ENCODE results near the gene HSD11B2.

Gene HSD11B2

DNA sequence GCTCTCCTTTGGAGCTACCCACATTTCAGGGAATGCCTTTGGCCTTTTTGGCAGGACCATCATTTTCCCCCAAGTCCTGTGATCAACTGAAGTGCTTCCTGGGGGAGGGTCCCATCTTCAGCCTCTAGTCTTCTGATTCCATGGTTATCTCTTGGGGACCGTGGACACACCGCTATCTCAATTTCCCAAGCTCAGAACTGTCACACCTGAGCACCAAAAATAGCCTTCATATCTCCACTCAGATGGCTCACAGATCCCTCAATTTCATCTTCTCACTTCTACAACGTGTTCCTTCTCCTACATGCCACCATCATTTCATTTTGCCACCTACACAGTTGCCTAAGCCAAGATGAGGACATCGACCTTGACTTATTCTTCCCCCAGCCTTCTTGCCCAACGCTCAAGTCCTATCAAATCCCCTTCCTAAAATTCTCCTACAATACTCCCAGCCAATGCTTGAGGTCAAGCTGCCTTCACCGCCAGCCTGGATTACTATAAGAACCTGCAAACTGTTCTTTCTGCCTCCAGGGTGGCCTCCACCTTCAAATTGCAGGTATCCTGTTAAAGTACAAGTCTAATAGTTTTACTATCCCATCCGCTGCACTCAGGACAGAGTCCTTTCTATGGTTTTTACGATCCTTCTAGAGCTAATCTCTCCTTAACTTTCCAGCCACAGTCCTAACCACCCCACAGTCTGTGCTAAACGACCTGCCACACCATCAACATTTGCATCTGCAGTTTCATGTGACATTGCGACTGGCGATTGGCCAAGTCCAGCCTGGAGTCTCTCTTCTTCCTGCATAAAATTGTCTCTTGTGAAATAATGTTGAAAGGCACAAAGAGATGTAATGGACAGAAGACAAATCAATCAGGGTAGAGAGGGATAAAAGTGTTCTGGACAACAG, 43.9 kb downstream of the HSD11B2 start:
- TF ChIP-seq, protein P1, sequence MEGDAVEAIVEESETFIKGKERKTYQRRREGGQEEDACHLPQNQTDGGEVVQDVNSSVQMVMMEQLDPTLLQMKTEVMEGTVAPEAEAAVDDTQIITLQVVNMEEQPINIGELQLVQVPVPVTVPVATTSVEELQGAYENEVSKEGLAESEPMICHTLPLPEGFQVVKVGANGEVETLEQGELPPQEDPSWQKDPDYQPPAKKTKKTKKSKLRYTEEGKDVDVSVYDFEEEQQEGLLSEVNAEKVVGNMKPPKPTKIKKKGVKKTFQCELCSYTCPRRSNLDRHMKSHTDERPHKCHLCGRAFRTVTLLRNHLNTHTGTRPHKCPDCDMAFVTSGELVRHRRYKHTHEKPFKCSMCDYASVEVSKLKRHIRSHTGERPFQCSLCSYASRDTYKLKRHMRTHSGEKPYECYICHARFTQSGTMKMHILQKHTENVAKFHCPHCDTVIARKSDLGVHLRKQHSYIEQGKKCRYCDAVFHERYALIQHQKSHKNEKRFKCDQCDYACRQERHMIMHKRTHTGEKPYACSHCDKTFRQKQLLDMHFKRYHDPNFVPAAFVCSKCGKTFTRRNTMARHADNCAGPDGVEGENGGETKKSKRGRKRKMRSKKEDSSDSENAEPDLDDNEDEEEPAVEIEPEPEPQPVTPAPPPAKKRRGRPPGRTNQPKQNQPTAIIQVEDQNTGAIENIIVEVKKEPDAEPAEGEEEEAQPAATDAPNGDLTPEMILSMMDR (conservative IDR thresholded peaks at IDR 0.05): no peak
- no peak for TF ChIP-seq ZFX (IDR thresholded peaks at IDR 0.05)
- no peak overlapping the region for H3K27ac ChIP-seq

DNA sequence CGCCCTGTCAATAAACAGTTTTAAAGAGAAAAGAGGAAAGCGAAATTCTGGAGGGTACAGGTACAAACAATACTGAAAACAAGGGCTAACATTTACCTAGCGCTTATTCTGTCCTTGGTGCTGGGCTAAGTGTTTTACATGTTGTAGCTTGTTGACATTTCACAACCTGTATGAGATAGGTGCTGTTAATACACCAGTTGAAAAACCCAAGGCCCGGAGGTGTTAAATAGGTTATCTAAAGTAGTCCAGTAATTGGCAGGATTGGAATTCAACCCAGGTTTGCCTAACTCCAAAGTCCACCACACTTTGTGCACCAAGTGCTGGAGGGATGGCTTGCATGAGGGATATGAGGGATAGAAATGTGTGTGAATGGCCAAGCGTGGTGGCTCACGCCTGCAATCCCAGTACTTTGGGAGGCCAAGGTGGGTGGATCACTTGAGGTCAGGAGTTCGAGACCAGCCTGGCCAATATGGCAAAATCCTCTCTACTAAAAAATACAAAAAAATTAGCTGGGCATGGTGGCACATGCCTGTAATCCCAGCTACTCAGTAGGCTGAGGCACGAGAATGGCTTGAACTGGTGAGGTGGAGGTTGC, 47.1 kb downstream of the HSD11B2 start:
- H3K27ac ChIP-seq: no peak overlapping the region
- TF ChIP-seq, protein P1 (conservative IDR thresholded peaks at IDR 0.05): no peak
- TF ChIP-seq ZFX (IDR thresholded peaks at IDR 0.05): no peak

DNA sequence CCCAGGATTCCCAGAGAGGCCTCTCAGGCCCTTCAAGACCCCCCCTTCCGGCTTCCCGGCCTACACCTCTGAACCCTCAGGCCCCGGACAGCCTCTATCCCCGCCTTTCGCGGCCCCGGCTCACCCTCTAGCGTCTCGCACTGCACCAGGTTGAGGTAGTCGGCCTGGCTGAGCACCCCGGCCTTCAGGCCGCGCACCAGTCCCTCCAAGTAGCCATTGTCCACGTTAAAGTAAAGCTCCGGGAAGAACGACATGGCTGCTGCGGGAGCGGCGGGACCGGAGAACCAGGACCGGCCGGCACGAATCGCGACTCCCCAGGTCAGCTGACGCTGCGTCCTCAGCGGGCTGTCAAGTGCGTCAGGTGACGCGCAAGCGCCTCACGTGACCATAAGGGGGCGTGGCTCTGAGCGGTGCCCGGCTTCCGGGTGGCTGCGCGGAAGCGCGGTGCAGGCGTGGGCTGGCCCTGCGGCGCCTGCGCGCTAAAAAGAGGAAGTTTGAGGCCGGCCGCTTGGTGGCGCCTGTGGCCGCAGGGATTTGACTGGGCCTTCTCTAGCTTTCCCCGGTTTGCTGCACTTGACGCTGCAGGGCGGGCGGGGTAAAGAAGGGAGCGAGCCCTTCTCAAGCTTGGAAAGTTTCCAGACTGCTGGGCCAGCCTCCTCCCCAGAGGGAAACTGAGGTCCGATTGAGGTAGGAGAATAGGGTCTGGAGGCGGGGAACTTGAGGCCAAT, 50.1 kb downstream of the HSD11B2 start, which contains the start of gene ATP6V0D1:
Gene ATP6V0D1, minus strand, starts transcription at position 325 of the 728 bp plus-strand sequence. Its CDS starts 71 bp downstream, at position 254.
- H3K27ac ChIP-seq: peak within 1 kb of the TSS; percentile 74
- TF ChIP-seq, protein P1 (conservative IDR thresholded peaks at IDR 0.05): peak; percentile 95
- TF ChIP-seq ZFX (IDR thresholded peaks at IDR 0.05): peak; percentile 71

DNA sequence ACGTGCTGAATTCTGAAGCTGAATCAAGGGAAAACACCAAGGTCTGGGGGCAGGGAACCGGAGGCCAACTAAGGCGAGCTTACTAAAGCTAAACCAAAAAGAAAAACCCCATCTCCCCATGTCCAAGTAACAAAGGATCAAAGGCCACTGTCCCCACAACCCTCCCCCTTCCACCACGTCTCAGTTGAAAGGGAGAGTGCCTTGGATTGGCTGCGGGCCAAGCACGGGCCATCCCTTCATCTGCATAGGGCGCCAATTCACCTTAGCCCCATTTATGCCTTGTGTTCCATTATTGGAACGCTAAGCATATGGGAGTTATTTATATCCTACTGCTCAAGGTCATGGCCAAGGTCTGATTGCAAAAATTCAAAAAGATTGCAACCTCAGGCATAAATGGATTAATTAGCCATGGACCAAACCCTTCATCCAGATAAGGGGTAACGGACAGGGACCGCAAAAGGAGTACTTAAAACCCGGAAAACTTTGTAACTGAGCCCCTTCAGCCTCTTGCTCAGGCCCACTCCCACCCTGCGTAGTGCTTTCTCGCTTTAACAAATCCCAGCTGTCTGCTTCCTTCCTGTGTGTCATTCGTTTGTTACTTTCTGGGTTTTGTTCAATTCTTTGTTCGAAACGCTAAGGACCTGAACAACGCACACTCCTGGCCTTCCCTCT, 50.8 kb downstream of the HSD11B2 start:
- peak overlapping the region; percentile 74 for H3K27ac ChIP-seq
- TF ChIP-seq, protein P1 (conservative IDR thresholded peaks at IDR 0.05): peak; percentile 58; the same call in 1 of the 2 replicates
- TF ChIP-seq ZFX (IDR thresholded peaks at IDR 0.05): no peak

DNA sequence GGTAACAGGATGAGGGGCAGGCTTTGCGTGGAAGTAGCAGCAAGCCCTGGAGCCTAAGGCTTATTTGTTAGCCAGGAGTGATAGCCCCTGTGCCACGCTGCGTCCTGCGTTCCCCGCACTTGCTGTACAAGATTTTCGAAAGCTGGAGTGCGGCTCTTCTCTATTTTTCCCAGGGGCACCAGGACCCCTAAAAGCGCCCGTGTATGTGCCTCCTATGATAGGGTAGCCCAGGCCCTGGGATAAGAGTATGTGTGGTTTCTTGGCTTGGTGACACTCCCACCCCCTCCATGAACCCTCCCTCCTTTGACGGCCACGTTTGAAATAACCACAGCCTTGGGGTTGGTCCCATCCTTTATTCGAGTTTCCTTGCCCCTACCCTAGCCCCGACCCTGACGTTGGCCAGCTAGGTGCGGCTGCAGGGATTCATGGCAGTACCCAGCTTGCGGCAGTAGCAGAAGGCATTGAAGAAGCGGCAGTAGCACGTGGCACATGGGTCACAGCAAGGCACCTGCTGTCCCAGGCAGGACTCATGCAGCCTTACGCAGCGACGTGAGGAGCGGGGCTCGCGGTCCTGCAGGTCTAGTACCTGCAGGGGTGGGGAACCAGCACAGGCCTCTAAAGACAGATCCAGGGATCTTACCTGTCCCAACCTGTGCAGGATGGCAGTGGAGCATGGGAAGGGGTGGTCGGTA, 51.5 kb downstream of the HSD11B2 start:
- peak overlapping the region; percentile 74; the same call in 1 of the 2 replicates for H3K27ac ChIP-seq
- TF ChIP-seq, protein P1 (conservative IDR thresholded peaks at IDR 0.05): no peak
- TF ChIP-seq ZFX (IDR thresholded peaks at IDR 0.05): no peak

DNA sequence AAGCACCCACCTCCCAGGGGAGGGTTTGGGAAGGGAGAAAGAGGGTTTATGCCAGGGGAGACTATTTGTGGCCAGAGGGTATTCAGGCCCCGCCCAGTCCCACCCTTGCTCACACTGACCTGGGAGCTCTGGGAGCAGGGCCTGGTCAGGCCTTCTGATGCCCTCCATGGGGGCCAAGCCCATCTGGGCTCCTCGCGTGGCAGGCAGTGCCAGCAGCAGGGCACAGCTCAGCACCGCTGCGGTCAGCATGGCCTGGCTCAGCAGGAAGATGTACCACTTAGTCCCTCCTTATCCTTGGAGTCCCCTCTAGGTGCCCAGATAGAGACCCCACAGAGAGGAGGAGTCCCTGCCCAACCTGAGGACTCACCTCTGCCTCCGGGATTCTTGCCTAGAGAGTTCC, 52.2 kb downstream of the HSD11B2 start, which contains the start of gene AGRP:
Gene AGRP, minus strand, starts transcription at position 398 of the 400 bp plus-strand sequence. Its CDS starts 149 bp downstream, at position 249.
- H3K27ac ChIP-seq: no peak within 1 kb of the TSS; the same call in 1 of the 2 replicates
- TF ChIP-seq, protein P1 (conservative IDR thresholded peaks at IDR 0.05): no peak
- TF ChIP-seq ZFX (IDR thresholded peaks at IDR 0.05): no peak
